Right lobe of liver (tissue), 6 donors: Measurements from ENCODE around the gene PGBD5. TPM values are rescaled to one million over a fixed set of nuclear protein-coding genes. Genes with fewer than 3 reads are reported as not detected.

Experiments
- ATAC-seq, 4 donors: fragments of 200-7000 bp; cut with Tn5 transposase; one replicate each; pipeline ENCODE4 v1.9.1; 2020; ENCODE audit warnings: mild to moderate bottlenecking in 4 of 4, moderate library complexity in 4 of 4
- DNase-seq, 3 donors: peaks; one replicate each; pipeline ENCODE4 v3.0.0-alpha.2; 2020
- H3K27ac ChIP-seq, 3 donors: fragments of 200-600 bp; one replicate each; pipeline ENCODE4 v1.8.0; 2022
- H3K27me3 ChIP-seq, 2 donors: fragments of 200-600 bp; one replicate each; pipeline ENCODE4 v1.8.0; 2022
- H3K36me3 ChIP-seq, 4 donors: fragments of 200-600 bp; sonication (generic) in 1 of 4; one replicate each; pipeline versions ENCODE4 v1.5.1 to v1.8.0; 2017 to 2022; ENCODE audit warnings: control low read depth in 1 of 4
- H3K4me1 ChIP-seq, 4 donors: fragments of 200-600 bp; sonication (generic) in 1 of 4; one replicate each; pipeline versions ENCODE4 v1.5.1 to v1.8.0; 2017 to 2022; ENCODE audit warnings: control low read depth in 1 of 4
- H3K4me3 ChIP-seq, 3 donors: fragments of 200-600 bp; one replicate each; pipeline ENCODE4 v1.8.0; 2022
- H3K9me3 ChIP-seq, 4 donors: fragments of 200-600 bp; sonication (generic) in 1 of 4; one replicate each; pipeline versions ENCODE4 v1.5.1 to v1.8.0; 2017 to 2022; ENCODE audit warnings: control low read depth in 1 of 4
- POLR2A ChIP-seq: fragments of 450-650 bp; IDR thresholded peaks from one replicate; pipeline ENCODE4 v1.6.1; 2017; ENCODE audit warnings: antibody characterized with exemption, mild to moderate bottlenecking
- WGBS: methylation state at CpG from one replicate; pipeline ENCODE4 v1.1.6; 2018; ENCODE audit warnings: low coverage, low lambda C conversion rate; ENCODE audit not compliant: insufficient coverage; ENCODE audit errors: missing lambda C conversion rate; 5-methylcytosine and 5-hydroxymethylcytosine counted together
- intact Hi-C, 2 donors: fragments of 100-400 bp; cut with DNase I; formaldehyde crosslinking; loops; one replicate each; pipeline versions ENCODE4 v1.11.2 to v1.14.1; 2022
- total RNA-seq, 6 experiments: library from RNA; depleted of rRNA in 2 of 6; stranded (reverse); fragments of >200 nt in 2 of 6; fragmentation: NEBNext Ultra II Directional in 3 of 6; extraction: Animal tissue kit (Norgen Biotek cat#: 25700) in 3 of 6; gene quantifications; one replicate each; pipeline versions ENCODE4 v1.1.0 to v1.2.4, GENCODE V29; 2016 to 2023
- TF ChIP-seq, protein P1 (sequence below), 4 donors: fragments of 200-600 bp in 3 of 4; fragments of 450-650 bp in 1 of 4; IDR thresholded peaks; one replicate each; pipeline versions ENCODE4 v1.5.1 to v1.8.0; 2016 to 2022; ENCODE audit warnings: antibody characterized with exemption in 4 of 4, mild to moderate bottlenecking in 2 of 4
- donor health status: DM: no; HTN: yes; CAD: no.
- donor health status: DM: no; HTN: no; CAD: no.
- donor health status: DM: no; HTN: no; CAD: no.
- donor health status: DM: no; HTN: yes; CAD: no.
- donor health status: DM: no; HTN: yes; CAD: no.

PGBD5 gene
- total RNA-seq, 6 experiments from 2014 or later: 0.80 to 6.4 (median 2.4) TPM

DNA sequence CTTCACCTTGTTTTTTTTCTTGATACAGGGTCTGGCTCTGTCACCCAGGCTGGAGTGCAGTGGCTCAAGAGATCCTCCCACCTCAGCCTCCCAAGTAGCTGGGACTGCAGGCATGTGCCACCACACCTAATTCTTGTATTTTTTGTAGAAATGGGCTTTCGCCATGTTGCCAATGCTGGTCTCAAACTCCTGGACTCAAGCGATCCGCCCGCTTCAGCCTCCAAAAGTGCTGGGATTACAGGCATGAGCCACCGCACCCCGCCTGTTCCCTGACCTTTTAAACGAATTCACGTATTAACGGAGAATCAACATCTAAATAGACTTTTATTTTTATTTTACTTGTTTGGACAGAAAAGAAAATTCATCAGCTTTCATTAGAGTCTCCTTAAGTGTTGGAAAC, 104.8 kb downstream of the PGBD5 start:
- Histone ChIP-seq H3K36me3 (no peaks in the 10 kb centered on the region), H3K27me3 (no peaks in the 10 kb centered on the region), H3K9me3 (no peaks in the 10 kb centered on the region), H3K4me3 (no peak overlapping the region), H3K27ac (no peak overlapping the region), H3K4me1 (peaks cover 0 to 12% (median 3%) of the 10 kb centered on the region in 4 donors)
- TF ChIP-seq, protein P1, sequence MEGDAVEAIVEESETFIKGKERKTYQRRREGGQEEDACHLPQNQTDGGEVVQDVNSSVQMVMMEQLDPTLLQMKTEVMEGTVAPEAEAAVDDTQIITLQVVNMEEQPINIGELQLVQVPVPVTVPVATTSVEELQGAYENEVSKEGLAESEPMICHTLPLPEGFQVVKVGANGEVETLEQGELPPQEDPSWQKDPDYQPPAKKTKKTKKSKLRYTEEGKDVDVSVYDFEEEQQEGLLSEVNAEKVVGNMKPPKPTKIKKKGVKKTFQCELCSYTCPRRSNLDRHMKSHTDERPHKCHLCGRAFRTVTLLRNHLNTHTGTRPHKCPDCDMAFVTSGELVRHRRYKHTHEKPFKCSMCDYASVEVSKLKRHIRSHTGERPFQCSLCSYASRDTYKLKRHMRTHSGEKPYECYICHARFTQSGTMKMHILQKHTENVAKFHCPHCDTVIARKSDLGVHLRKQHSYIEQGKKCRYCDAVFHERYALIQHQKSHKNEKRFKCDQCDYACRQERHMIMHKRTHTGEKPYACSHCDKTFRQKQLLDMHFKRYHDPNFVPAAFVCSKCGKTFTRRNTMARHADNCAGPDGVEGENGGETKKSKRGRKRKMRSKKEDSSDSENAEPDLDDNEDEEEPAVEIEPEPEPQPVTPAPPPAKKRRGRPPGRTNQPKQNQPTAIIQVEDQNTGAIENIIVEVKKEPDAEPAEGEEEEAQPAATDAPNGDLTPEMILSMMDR (IDR thresholded peaks at IDR 0.05): no peak
- no peak for TF ChIP-seq POLR2A
- WGBS: 83% methylated on average over 9 of the region's 9 CpGs
- no peak for DNase-seq
- no peak for ATAC-seq
- intact Hi-C loops: no loop called here

DNA sequence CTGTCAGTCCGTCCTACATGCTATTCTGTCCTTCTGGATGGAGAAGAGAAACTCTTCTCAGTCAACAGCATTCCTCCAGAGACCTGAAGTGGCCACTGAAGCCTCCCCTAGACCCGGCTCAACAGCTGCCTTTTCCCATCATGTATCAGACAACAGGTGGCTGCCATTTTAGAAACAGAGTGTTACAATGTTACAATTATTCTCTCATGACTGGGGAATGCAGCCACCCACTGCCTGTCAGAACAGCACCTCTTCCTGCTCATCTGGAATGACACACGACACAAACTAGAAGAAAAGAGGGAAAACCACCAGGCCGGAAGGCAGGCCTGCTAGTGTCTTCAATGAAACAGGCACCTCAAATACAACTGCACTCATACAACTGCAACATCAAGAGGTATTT, 105.3 kb downstream of the PGBD5 start:
- WGBS: 87% methylated on average over 3 of the region's 4 CpGs
- no peak for DNase-seq

DNA sequence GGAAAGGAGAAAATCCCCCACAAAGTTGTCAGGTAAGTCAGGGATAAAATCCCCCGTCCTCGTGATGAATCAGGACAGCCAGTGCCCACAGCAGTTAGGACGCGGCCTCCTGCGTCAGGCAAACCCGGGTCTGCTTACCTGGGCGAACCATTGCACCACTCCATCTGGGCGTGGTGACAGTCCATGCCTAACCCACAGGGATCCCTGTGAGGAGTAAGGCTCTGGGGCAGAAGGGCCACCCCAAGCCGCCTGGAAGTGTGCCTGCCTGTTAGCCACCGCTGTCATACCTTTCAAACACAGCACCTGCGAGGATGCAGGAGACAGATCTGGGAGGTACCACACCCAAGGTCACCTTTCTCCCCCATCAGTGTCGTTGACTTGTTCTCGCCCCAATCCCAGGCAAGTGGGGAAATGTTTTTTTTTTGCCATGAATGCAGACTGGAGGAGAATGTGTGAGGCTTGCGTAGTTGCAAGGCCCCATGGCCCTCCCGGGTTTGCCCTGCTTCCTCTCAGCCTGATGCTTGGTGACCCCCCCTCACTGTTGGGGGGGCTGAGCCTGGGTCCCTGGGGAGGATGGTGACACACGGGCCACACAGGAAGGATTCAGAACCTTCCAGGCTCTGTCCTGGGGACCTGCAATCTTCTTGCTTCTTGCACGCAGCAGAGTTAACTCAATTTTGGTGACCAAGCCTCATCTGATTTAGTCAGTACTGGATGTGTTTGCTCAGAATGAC, 107.0 kb downstream of the PGBD5 start:
- H3K27ac ChIP-seq: no peak overlapping the region
- peaks cover 0 to 11% (median 3%) of the 10 kb centered on the region in 4 donors for H3K4me1 ChIP-seq
- ATAC-seq (no peak), DNase-seq (no peak)
- no peaks in the 10 kb centered on the region for H3K9me3 ChIP-seq
- no peak overlapping the region for H3K4me3 ChIP-seq
- WGBS: 89% methylated on average over 15 of the region's 17 CpGs
- TF ChIP-seq, protein P1 (IDR thresholded peaks at IDR 0.05): no peak
- TF ChIP-seq POLR2A: no peak
- H3K36me3 ChIP-seq: no peaks in the 10 kb centered on the region
- intact Hi-C loops: no loop called here
- no peaks in the 10 kb centered on the region for H3K27me3 ChIP-seq

More for the DNA sequence above, 105.3 kb downstream of the PGBD5 start:
- no peak overlapping the region for H3K4me3 ChIP-seq
- intact Hi-C loops: no loop called here
- no peak for ATAC-seq
- no peaks in the 10 kb centered on the region for H3K9me3 ChIP-seq
- no peak overlapping the region for H3K27ac ChIP-seq
- H3K4me1 ChIP-seq: peaks cover 0 to 11% (median 3%) of the 10 kb centered on the region in 4 donors
- TF ChIP-seq, protein P1 (IDR thresholded peaks at IDR 0.05): no peak
- TF ChIP-seq POLR2A: no peak
- no peaks in the 10 kb centered on the region for H3K36me3 ChIP-seq
- H3K27me3 ChIP-seq: no peaks in the 10 kb centered on the region

DNA sequence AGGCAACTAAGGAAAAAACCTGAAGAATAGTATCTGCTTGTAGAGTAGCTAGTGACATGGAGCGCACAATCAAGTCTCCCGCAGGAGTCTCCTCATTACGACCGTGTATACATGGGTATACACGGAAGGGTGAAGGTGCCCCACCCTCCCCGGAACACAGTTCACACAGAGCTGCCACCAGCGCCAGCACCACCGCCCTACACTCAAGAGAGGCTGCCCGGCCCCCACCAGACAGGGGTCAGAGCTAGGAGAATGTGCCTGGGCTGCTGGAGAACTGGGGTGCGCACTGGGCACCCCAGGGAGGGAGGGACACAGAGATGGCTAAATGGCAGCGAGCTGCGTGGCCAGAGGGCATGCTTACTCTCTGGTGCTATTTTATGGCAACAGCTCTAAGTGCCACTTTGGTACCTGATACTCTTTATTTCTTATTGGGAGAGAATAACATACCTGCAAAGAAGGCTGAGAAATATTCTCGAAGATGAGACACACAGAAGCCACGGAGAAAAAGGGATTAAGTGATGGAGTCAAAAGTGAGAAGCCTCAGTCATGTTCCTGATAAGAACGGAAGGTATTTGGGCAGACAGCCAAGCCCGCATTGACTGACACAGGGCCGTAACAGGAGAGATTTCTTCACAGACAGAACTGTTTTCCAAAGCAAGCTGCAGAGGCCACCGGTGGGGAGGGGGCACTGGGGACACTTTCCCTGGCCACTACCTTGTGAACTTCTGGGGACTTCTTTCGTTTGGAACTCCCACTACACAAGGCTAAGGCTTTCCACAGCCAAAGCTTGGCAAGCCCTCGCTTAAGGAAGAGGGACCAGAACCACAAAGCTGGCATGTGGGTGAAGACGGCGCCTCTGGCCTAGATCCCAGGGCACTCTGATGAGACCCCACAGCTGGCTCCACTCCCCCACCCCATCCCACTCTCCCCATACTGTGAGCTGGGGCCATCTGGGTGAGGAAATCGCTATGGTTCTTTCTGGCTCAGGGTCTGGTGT, 108.0 kb downstream of the PGBD5 start:
- WGBS: 44% methylated on average over 15 of the region's 23 CpGs
- Histone ChIP-seq H3K4me1 (peaks cover 0 to 11% (median 3%) of the 10 kb centered on the region in 4 donors), H3K36me3 (no peaks in the 10 kb centered on the region), H3K4me3 (no peak overlapping the region), H3K9me3 (no peaks in the 10 kb centered on the region), H3K27me3 (no peaks in the 10 kb centered on the region), H3K27ac (no peak overlapping the region)
- TF ChIP-seq, protein P1 (IDR thresholded peaks at IDR 0.05): no peak
- no peak for TF ChIP-seq POLR2A
- intact Hi-C loops: no loop called here
- ATAC-seq (peak; percentile 78 to 91 (median 80)), DNase-seq (peak; percentile 83 to 88 (median 87))
